GM21528 (cell line): ENCODE data around the gene ZNF654.

Experiments used
- ATAC-seq: cut with Tn5 transposase; IDR thresholded peaks from one replicate; pipeline ENCODE4 v1.9.1; 2021; ENCODE audit warnings: mild to moderate bottlenecking, moderate library complexity; ENCODE audit not compliant: unreplicated experiment, low FRiP score

ZNF654 gene

DNA sequence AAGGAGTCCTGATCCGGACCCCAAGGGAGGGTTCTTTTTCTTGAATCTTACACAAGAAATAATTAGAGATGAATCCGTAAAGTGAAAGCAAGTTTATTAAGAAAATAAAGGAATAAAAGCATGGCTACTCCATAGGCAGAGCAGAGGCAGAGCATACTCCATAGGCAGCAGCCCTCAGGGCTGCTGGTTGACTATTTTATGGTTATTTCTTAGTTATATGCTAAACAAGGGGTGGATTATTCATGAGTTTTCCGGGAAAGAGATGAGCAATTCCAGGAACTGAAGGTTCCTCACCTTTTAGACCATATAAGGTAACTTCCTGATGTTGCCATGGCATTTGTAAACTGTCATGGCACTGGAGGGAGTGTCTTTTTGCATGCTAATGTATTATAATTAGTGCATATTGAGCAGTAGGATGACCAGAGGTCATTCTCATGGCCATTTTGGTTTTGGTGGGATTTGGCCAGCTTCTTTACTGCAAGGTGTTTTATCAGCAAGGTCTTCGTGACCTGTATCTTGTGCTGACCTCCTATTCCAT, 132.9 kb downstream of the ZNF654 start:
- no peak for ATAC-seq

DNA sequence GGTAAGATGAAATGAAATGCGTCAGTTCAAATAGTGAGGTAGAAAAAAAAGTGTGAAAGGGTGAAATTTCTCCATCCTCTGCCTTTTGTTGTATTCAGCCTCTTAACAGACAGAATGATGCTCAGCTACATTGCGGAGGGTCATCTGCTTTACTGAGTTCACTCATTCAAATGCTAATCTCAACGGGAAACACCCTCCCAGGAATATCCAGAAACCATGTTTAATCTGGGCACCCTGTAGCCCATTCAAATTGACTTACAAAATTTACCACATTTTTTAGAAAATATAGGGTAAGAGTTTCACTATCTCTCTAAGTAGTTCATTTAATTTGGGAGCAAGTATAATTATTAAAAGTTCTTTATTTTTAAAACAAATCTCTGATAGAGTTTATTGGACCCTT, 133.6 kb downstream of the ZNF654 start:
- no peak for ATAC-seq
